ENCODE data around the gene TSPAN18.
A peak's percentile ranks its signal among the peaks of the same experiment; 100 is the strongest.

TSPAN18 gene

DNA sequence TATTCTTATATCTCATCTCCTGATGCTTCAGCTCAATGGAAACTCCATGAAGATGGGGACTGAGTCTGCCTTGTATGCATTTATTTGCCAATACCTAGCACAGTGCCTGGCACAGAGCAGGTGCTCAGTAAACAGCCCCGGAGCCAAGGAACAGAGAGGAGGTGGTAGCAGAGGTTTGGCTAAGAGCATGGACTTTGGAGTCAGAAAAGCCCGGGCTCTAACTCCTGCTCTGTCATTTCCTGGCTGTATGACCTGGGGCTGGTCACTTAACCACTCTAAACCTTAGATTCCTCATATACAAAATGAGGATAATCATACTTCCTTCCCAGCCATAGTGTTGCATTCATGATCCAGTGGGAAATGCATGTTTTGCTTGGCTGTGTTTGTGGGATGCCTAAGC, 187.3 kb downstream of the TSPAN18 start:
- no peak for FAIRE-seq
- TF ChIP-seq POLR2AphosphoS5 (IDR thresholded peaks at IDR 0.05; ENCODE audit: low read depth, low read length) (no peak), POLR2A (IDR thresholded peaks at IDR 0.05; ENCODE audit: low read depth, low read length) (no peak), TAF1 (IDR thresholded peaks at IDR 0.05; ENCODE audit: borderline replicate concordance, low read depth, low read length) (no peak)
- no peak for DNase-seq (ENCODE audit: insufficient read length)

DNA sequence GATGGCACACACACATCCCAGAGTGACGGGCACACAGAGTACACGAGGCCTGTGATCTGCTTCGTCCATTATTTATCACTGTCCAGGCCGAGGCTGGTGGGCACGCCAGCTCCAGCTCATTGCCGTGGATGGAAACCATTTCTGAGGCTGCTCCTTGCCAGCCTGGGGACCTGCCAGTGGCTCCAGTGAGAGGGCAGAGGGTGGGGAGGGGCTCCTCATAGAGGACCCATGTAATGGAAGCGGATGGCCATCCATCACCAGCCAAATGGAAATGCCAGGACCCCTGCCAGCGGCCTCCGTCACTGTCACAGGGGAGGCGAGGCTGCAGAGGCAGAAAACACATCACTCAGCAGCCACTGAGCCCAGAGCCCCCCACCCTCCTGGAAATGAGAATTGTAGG, 188.2 kb downstream of the TSPAN18 start:
- FAIRE-seq, result no peak
- no peak for TF ChIP-seq POLR2A (IDR thresholded peaks at IDR 0.05; ENCODE audit: low read depth, low read length)
- TF ChIP-seq TAF1 (IDR thresholded peaks at IDR 0.05; ENCODE audit: borderline replicate concordance, low read depth, low read length), result no peak
- no peak for TF ChIP-seq POLR2AphosphoS5 (IDR thresholded peaks at IDR 0.05; ENCODE audit: low read depth, low read length)
- DNase-seq (ENCODE audit: insufficient read length), result no peak

DNA sequence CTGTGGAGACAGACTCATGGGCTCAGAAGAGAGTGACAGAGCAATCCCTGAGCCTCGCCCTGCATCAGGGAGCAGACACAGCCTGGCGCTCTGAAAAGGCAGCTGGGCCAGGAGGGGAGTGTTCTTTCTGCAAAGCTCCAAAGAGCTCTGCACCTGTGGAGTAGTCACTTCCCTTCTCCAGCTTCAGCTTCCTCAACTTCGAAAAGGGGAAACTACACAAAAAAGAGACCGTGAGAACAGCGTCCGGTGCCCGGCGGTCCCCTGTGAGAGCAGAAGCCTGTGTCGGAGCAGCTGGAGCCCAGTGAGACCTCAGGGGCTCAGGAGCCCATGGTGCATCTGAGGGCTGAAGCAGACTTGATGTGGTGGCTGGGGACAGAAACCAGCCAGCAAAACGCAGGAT, 188.9 kb downstream of the TSPAN18 start:
- FAIRE-seq (peak; percentile 56), DNase-seq (ENCODE audit: insufficient read length) (no peak)
- TF ChIP-seq TAF1 (IDR thresholded peaks at IDR 0.05; ENCODE audit: borderline replicate concordance, low read depth, low read length) (no peak), POLR2A (IDR thresholded peaks at IDR 0.05; ENCODE audit: low read depth, low read length) (no peak), POLR2AphosphoS5 (IDR thresholded peaks at IDR 0.05; ENCODE audit: low read depth, low read length) (no peak)

DNA sequence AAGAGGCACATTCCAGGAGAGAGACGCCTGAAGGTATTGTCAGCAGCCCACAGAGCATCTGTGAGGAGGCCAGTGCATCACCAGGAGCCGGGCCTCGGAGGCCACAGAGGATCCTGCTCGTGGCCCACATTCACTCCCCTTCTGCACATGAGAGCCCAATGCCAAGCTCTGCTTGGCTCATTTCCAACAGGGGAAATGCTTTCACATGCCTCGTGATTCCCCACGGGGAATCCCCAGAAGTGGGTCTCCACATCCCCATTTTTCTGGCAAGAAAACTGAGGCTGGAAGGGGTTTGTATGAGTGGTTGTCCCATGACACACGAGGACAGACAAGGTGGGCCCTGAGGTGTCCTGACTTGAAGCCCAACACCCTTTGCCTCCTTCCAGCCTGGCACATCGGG, 189.6 kb downstream of the TSPAN18 start:
- FAIRE-seq, result no peak

DNA sequence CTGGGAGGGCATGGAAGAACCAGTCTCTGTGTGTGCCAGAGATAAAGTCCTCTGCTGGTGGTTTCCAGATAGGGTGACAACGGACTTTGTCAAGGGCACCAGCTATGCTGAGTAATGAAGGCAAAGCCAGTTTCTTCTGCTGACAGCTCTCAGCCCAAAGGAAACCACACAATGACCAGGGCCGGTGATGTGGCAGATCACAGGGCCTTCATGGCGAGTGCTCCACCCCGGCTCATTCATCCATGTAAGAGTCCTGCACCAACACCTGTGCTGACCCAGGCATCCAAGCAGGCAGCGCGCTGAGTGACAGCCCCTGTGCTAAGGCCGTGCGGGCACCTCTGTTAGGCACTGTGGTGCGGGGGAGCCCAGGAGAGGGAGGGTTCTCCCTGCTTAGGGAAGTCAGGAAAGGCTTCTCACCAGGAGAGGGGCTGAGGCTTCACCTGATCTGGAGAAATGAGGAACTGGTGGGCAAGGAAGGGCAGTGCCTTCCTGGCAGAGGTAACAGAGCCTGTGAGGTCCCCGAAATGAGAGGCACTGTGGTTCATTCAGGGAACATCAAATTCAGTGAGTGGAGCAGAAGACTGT, 190.1 kb downstream of the TSPAN18 start:
- peak; percentile 89 for FAIRE-seq
- TF ChIP-seq POLR2A (IDR thresholded peaks at IDR 0.05; ENCODE audit: low read depth, low read length), result no peak
- no peak for TF ChIP-seq POLR2AphosphoS5 (IDR thresholded peaks at IDR 0.05; ENCODE audit: low read depth, low read length)
- no peak for TF ChIP-seq TAF1 (IDR thresholded peaks at IDR 0.05; ENCODE audit: borderline replicate concordance, low read depth, low read length)
- no peak for DNase-seq (ENCODE audit: insufficient read length)

More for the DNA sequence above, 189.6 kb downstream of the TSPAN18 start:
- no peak for TF ChIP-seq POLR2A (IDR thresholded peaks at IDR 0.05; ENCODE audit: low read depth, low read length)
- TF ChIP-seq POLR2AphosphoS5 (IDR thresholded peaks at IDR 0.05; ENCODE audit: low read depth, low read length), result no peak
- TF ChIP-seq TAF1 (IDR thresholded peaks at IDR 0.05; ENCODE audit: borderline replicate concordance, low read depth, low read length), result no peak
- no peak for DNase-seq (ENCODE audit: insufficient read length)

DNA sequence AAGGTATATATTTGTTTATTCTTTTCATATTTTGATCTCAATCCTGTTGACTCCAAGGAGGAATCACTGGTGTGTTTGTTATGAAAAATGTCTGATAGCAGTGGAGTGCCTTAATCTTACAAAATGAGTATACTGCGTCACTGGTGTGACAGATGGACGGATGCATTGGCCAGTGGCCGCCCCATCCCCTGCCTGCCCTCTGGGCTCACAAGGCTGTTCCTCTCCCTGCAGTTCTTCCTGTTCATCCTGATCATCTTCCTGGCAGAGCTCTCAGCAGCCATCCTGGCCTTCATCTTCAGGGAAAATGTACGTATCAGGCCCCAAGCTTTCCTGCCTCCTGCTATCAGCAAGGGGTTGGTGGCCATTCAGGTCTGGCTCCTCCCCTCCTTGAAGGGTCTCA, 191.0 kb downstream of the TSPAN18 start:
- TF ChIP-seq TAF1 (IDR thresholded peaks at IDR 0.05; ENCODE audit: borderline replicate concordance, low read depth, low read length), result no peak
- TF ChIP-seq POLR2A (IDR thresholded peaks at IDR 0.05; ENCODE audit: low read depth, low read length), result no peak
- FAIRE-seq (no peak), DNase-seq (ENCODE audit: insufficient read length) (no peak)

DNA sequence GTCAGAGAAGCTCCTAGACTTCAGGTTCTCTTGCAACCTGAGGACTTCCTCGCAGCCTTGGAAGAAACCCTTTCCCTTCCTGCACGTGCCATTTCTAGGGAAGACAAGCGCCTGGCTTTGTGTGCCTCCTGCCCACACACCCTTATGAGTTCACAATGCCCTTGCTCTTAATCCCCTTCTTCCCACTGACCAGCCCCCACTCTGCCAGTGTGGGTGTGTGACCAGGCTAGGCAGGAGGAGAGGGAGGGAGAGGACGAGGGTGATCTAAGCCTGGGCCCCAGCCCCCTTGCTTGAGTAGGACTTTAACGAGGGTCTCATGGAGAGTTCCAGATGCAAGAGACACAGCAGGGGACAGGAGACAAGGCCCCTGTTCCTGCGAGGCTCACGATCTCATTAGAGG, 193.7 kb downstream of the TSPAN18 start:
- TF ChIP-seq POLR2A (IDR thresholded peaks at IDR 0.05; ENCODE audit: low read depth, low read length) (no peak), POLR2AphosphoS5 (IDR thresholded peaks at IDR 0.05; ENCODE audit: low read depth, low read length) (no peak), TAF1 (IDR thresholded peaks at IDR 0.05; ENCODE audit: borderline replicate concordance, low read depth, low read length) (no peak)
- DNase-seq (ENCODE audit: insufficient read length) (no peak), FAIRE-seq (no peak)

DNA sequence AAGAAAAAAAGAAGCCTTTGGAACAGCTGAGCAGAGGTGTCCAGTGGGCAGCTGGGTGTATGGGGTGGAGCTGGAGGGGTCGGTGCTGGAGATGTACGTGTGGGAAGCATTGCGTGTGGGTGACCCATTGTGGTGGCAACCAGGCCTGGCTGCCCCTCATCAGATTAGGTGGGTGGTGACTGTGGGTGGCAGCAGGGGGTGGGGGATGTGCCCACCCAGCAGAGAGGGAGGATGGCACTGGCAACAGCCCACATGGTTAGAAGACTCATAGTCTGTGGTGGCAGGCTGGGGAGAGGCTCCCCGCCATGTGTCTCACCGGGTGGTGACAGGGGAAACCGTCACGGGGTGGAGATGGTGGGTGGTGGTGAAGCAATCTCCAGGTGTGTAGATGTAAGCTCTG, 196.4 kb downstream of the TSPAN18 start:
- TF ChIP-seq TAF1 (IDR thresholded peaks at IDR 0.05; ENCODE audit: borderline replicate concordance, low read depth, low read length) (no peak), POLR2A (IDR thresholded peaks at IDR 0.05; ENCODE audit: low read depth, low read length) (no peak), POLR2AphosphoS5 (IDR thresholded peaks at IDR 0.05; ENCODE audit: low read depth, low read length) (no peak)
- no peak for FAIRE-seq
- DNase-seq (ENCODE audit: insufficient read length), result no peak

DNA sequence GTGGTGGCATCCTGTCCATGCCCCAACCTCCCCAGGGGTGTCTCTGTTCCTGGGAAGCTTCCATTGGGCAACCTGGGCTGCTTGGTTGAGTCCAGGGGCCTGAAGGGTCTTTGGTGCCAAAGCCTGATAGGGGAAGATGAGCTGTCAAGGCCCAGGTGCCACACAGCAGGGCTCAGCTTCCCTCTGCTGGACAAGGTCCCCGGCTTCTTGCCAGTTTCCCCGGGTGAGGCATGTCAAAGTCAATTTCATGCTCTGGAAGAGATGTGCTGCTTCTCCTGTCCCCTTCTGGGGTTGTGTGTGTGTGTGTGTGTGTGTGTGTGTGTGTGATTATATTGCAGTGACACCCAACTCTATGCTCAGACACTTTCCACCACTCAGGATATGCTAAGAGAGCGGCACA, 197.0 kb downstream of the TSPAN18 start:
- TF ChIP-seq POLR2AphosphoS5 (IDR thresholded peaks at IDR 0.05; ENCODE audit: low read depth, low read length) (no peak), POLR2A (IDR thresholded peaks at IDR 0.05; ENCODE audit: low read depth, low read length) (no peak), TAF1 (IDR thresholded peaks at IDR 0.05; ENCODE audit: borderline replicate concordance, low read depth, low read length) (no peak)
- FAIRE-seq, result no peak
- DNase-seq (ENCODE audit: insufficient read length), result no peak

DNA sequence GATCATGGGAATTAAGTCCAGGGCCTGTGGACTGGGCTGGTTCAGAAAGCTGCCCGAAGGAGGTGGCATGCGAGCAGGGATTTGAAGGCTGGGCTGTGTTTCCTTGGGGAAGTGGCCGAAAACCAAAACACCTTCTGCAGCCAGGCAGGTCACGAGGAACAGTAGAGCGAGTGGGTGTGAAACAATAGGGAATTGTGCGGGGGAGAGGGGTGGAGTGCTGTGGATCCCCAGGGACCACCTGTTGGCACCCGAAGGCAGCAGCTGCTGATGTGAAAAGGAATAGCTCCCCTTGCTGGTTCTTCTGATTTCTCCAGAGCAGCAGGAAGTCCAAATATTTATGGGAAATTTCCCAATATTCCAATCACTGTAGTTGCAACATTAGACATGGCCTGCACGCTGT, 199.3 kb downstream of the TSPAN18 start:
- TF ChIP-seq TAF1 (IDR thresholded peaks at IDR 0.05; ENCODE audit: borderline replicate concordance, low read depth, low read length) (no peak), POLR2A (IDR thresholded peaks at IDR 0.05; ENCODE audit: low read depth, low read length) (no peak), POLR2AphosphoS5 (IDR thresholded peaks at IDR 0.05; ENCODE audit: low read depth, low read length) (no peak)
- FAIRE-seq (no peak), DNase-seq (ENCODE audit: insufficient read length) (no peak)

DNA sequence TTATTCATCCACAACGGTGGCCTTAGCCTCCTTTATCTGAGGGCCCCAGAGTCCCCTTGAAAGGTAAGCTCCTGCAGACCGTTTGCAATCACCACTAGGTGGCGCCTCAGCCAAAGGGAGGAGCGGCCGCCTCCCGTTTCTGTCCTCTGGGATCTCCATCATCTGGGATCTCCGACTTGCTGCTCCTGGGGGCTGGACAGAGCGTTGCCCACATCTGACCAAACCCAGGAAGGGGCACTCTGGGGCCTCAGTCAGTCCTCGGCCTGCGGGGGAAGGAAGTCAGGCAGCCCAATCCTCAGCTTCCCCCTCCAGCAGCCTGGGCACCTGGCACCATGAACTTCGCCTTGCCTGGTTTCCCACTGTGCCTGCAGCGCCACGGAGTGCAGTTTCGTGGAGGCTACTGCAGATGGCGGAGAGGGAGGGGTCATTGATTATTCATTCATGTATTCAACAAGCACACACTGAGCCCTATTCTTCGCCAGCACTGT, 200.5 kb downstream of the TSPAN18 start:
- TF ChIP-seq POLR2AphosphoS5 (IDR thresholded peaks at IDR 0.05; ENCODE audit: low read depth, low read length) (no peak), TAF1 (IDR thresholded peaks at IDR 0.05; ENCODE audit: borderline replicate concordance, low read depth, low read length) (no peak), POLR2A (IDR thresholded peaks at IDR 0.05; ENCODE audit: low read depth, low read length) (no peak)
- peak; percentile 56 for DNase-seq (ENCODE audit: insufficient read length)
- FAIRE-seq, result peak; percentile 86

DNA sequence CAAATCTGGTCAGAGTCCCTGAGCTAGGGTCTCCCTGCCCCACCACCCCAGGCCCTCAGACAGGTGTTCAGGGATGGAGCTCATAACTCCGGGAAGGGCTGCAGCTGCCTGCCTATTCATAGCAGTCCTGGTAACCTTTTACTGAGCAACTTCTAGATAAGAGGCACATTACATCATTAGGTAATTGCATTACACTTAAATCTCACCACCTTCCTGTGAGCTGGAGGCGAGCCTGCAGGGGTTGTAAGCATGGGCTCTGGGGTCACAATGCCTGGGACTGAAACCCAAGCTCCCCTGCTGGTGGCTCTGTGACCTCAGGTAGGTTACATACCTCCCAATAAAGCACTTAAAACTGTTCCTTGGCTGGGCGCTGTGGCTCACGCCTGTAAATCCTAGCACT, 201.4 kb downstream of the TSPAN18 start:
- DNase-seq (ENCODE audit: insufficient read length) (no peak), FAIRE-seq (no peak)
- no peak for TF ChIP-seq POLR2AphosphoS5 (IDR thresholded peaks at IDR 0.05; ENCODE audit: low read depth, low read length)
- no peak for TF ChIP-seq TAF1 (IDR thresholded peaks at IDR 0.05; ENCODE audit: borderline replicate concordance, low read depth, low read length)
- no peak for TF ChIP-seq POLR2A (IDR thresholded peaks at IDR 0.05; ENCODE audit: low read depth, low read length)
